ENCODE results near the gene KIF24.

DNA sequence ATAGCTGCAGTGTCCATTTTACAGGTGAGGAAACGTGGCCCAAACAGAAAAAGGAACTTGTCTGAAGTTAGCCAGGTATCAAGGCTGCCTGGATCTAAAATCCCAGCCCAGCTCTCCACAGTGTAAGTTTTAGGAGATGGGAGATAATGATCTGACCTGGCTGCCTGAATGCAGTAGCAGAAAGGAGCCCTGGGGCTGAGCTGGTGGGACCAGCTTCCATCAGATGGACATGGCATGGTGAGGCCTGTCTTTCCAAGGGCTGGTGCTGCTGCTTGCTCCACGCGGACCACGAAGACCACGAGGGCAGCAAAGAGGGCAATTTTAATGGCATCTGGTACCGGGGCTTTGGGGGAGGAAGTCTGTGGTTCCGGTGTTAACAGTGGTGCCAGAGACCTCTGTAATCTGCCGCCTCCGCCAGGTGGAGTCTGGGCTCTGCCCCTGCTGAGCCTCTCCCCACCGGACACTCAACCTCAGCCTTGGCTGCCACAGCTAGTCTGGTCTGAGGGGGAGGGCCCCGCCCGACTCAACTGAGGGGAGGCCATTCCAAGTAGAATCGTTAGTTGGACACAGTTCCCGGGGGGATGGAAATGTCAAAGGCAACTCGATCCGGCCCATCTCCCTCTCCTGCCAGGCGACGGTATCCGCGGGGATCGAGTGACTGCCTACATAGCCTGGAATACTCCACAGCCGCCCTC, 47.0 kb upstream of the KIF24 start:
- TF ChIP-seq GATA3 (IDR thresholded peaks at IDR 0.05; ENCODE audit: low read depth, low read length) (no peak), GATA2 (IDR thresholded peaks at IDR 0.05; ENCODE audit: low read depth, low read length) (peak; percentile 83)

Measured in SH-SY5Y (cell line).